ENCODE data around the gene ARL4D. TPM values are rescaled to one million over a fixed set of nuclear protein-coding genes. Genes with fewer than 3 reads are reported as not detected.

The ARL4D gene
- total and polyA plus RNA-seq, 2 donors (not counting 3 experiments of a cell fraction or from before 2014, with no cell fraction given), result 3.8 to 4.1 TPM

GRCh38 chr17:43402567-43402966, 3.8 kb downstream of the ARL4D start:
- H3K79me2 ChIP-seq (ENCODE audit: control insufficient read depth, insufficient read depth, low read length), result peaks cover 2% of the 10 kb centered on the region
- no peak overlapping the region for H3K4me3 ChIP-seq (replicated peaks in 1 of 3; ENCODE audit: insufficient read depth in 1 of 3, low read depth in 1 of 3, low read length in 3 of 3)
- H3K9ac ChIP-seq (replicated peaks; ENCODE audit: extremely low read depth, insufficient read depth, low read length), result no peak overlapping the region
- no peaks in the 10 kb centered on the region for H3K36me3 ChIP-seq (ENCODE audit: control insufficient read depth in 2 of 2, extremely low read depth in 1 of 2, insufficient read depth in 2 of 2, low read length in 2 of 2)
- no peak for DNase-seq (ENCODE audit: low read depth, low spot score)
- dilution Hi-C loops (cut with MboI; ENCODE audit: extremely low pct_ligation_motif_present, low sequenced_read_pairs) (no loop called here), intact Hi-C loops (cut with micrococcal nuclease) (no loop called here)
- no peaks in the 10 kb centered on the region for H3K9me3 ChIP-seq (replicated peaks; ENCODE audit: control insufficient read depth, insufficient read depth, low read length)
- FAIRE-seq, result no peak
- H3K27ac ChIP-seq (ENCODE audit: insufficient read depth, low read depth, low read length), result no peak overlapping the region
- H4K20me1 ChIP-seq (replicated peaks; ENCODE audit: control insufficient read depth, extremely low read depth, insufficient read depth, low read length), result no peaks in the 10 kb centered on the region
- peaks cover 0 to 4% of the 10 kb centered on the region in 2 experiments for H3K27me3 ChIP-seq (ENCODE audit: control insufficient read depth in 2 of 2, insufficient read depth in 2 of 2, low read length in 2 of 2)
- ChIA-PET POLR2A (no interaction called here), CTCF (interaction anchor here (0.7 to 18.8 kb wide), 3 partner anchors 14 to 209 kb away, joined by 3 to 434 read pairs (median 3); partner anchors contain the start of gene DHX8)
- no peak overlapping the region for H3K4me2 ChIP-seq (ENCODE audit: insufficient read depth, low read length)
- no peak for TF ChIP-seq MYC (IDR thresholded peaks at IDR 0.05; ENCODE audit: low read depth, low read length)
- TF ChIP-seq CTCF (IDR thresholded peaks at IDR 0.05; ENCODE audit: extremely low read depth in 1 of 2, insufficient read depth in 1 of 2, low read depth in 1 of 2, low read length in 2 of 2), result no peak
- no peak for TF ChIP-seq GATA2 (IDR thresholded peaks at IDR 0.05; ENCODE audit: insufficient read depth, insufficient read length, low read depth, low read length)
- TF ChIP-seq EZH2 (IDR thresholded peaks at IDR 0.05; ENCODE audit: borderline replicate concordance, low read depth, low read length, severe bottlenecking), result no peak
- no peak for TF ChIP-seq FOS (IDR thresholded peaks at IDR 0.05; ENCODE audit: borderline replicate concordance, insufficient read depth, low read length)
- TF ChIP-seq MAX (IDR thresholded peaks at IDR 0.05; ENCODE audit: insufficient read depth, insufficient read length), result no peak
- TF ChIP-seq POLR2AphosphoS5 (IDR thresholded peaks at IDR 0.05; ENCODE audit: insufficient read depth, low read depth, low read length), result no peak
- no peak for TF ChIP-seq POLR2A (IDR thresholded peaks at IDR 0.05; ENCODE audit: low read depth, low read length)
- no peak for TF ChIP-seq JUN (IDR thresholded peaks at IDR 0.05; ENCODE audit: borderline replicate concordance, insufficient read depth, insufficient read length, low read depth)
- no peaks in the 10 kb centered on the region for H3K9me1 ChIP-seq (replicated peaks; ENCODE audit: control insufficient read depth, extremely low read depth, insufficient read depth, low read length)
- no peak overlapping the region for H2AFZ ChIP-seq (ENCODE audit: low read depth, low read length)
- no TSS peak for BruUV-seq (replicated peaks)
- peaks cover 10% of the 10 kb centered on the region for H3K4me1 ChIP-seq (ENCODE audit: control insufficient read depth, extremely low read depth, insufficient read depth, low read length)

All from endothelial cell of umbilical vein (primary cell).